Lower lobe of right lung (tissue), 2 donors: ENCODE data around the gene HINFP. TPM values are rescaled to one million over a fixed set of nuclear protein-coding genes. Genes with fewer than 3 reads are reported as not detected.

ENCODE experiments used
- ATAC-seq, 2 donors: fragments of 200-7000 bp; cut with Tn5 transposase; one replicate each; pipeline ENCODE4 v1.9.1; 2020 to 2022; ENCODE audit warnings: mild to moderate bottlenecking in 2 of 2, moderate library complexity in 2 of 2
- DNase-seq: peaks from one replicate; pipeline ENCODE4 v3.0.0-alpha.2; 2020
- H3K27ac ChIP-seq: fragments of 200-600 bp; one replicate; pipeline ENCODE4 v1.8.0; 2022
- H3K27me3 ChIP-seq: fragments of 200-600 bp; one replicate; pipeline ENCODE4 v1.8.0; 2022; ENCODE audit warnings: low read depth
- H3K36me3 ChIP-seq: fragments of 200-600 bp; one replicate; pipeline ENCODE4 v1.8.0; 2022; ENCODE audit warnings: mild to moderate bottlenecking
- H3K4me1 ChIP-seq: fragments of 200-600 bp; one replicate; pipeline ENCODE4 v1.8.0; 2022
- H3K4me3 ChIP-seq: fragments of 200-600 bp; one replicate; pipeline ENCODE4 v1.8.0; 2022; ENCODE audit warnings: mild to moderate bottlenecking
- H3K9me3 ChIP-seq: fragments of 200-600 bp; one replicate; pipeline ENCODE4 v1.8.0; 2022
- intact Hi-C: fragments of 100-400 bp; cut with DNase I; formaldehyde crosslinking; loops from one replicate; pipeline ENCODE4 v1.11.0; 2022
- total RNA-seq: library from RNA; stranded (reverse); fragmentation: NEBNext Ultra II Directional; extraction: Animal tissue kit (Norgen Biotek cat#: 25700); gene quantifications from one replicate; pipeline ENCODE4 v1.2.1, GENCODE V29; 2021
- TF ChIP-seq, protein P1 (sequence below): fragments of 200-600 bp; IDR thresholded peaks from one replicate; pipeline ENCODE4 v1.8.0; 2022; ENCODE audit warnings: antibody characterized with exemption, mild to moderate bottlenecking
- donor health status: DM: no; HTN: yes; CAD: no; lungs with severe emphysema.

Gene HINFP
- total RNA-seq, 1 donor from 2014 or later, result 31.0 TPM

GRCh38 chr11:119120639-119121007 lies 757 bp upstream of the HINFP start:
- Histone ChIP-seq H3K27me3 (no peaks in the 10 kb centered on the region), H3K27ac (peak overlapping the region; percentile 83), H3K36me3 (peaks cover 31% of the 10 kb centered on the region), H3K9me3 (no peaks in the 10 kb centered on the region), H3K4me1 (peaks cover 16% of the 10 kb centered on the region), H3K4me3 (peak overlapping the region; percentile 93)
- TF ChIP-seq, protein P1, sequence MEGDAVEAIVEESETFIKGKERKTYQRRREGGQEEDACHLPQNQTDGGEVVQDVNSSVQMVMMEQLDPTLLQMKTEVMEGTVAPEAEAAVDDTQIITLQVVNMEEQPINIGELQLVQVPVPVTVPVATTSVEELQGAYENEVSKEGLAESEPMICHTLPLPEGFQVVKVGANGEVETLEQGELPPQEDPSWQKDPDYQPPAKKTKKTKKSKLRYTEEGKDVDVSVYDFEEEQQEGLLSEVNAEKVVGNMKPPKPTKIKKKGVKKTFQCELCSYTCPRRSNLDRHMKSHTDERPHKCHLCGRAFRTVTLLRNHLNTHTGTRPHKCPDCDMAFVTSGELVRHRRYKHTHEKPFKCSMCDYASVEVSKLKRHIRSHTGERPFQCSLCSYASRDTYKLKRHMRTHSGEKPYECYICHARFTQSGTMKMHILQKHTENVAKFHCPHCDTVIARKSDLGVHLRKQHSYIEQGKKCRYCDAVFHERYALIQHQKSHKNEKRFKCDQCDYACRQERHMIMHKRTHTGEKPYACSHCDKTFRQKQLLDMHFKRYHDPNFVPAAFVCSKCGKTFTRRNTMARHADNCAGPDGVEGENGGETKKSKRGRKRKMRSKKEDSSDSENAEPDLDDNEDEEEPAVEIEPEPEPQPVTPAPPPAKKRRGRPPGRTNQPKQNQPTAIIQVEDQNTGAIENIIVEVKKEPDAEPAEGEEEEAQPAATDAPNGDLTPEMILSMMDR, result no peak
- DNase-seq, result no peak
- intact Hi-C loops, result no loop called here
- ATAC-seq, result no peak

DNA sequence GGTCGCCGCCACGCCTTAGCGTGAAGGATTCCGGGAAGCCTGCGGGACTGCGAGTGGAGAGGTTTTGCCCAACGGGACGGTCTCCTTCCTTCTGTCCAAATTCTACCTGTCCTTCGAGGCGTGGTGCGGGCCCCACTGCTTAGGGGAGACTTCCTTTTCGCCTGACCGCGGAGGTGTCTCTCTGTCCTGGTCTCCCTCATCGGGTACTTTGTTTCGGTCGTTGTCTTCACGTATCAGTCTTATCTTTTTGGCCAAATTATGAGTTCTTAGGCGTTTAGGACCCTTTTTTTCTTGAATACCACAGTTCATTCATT lies 388 bp downstream of the HINFP start:
- H3K36me3 ChIP-seq, result peaks cover 27% of the 10 kb centered on the region
- peaks cover 16% of the 10 kb centered on the region for H3K4me1 ChIP-seq
- ATAC-seq (no peak), DNase-seq (no peak)
- peak overlapping the region; percentile 93 for H3K4me3 ChIP-seq
- peak overlapping the region; percentile 80 for H3K27ac ChIP-seq
- TF ChIP-seq, protein P1, result no peak
- H3K27me3 ChIP-seq, result no peaks in the 10 kb centered on the region
- intact Hi-C loops, result no loop called here
- H3K9me3 ChIP-seq, result no peaks in the 10 kb centered on the region

GRCh38 chr11:119125821-119126220 lies 4.4 kb downstream of the HINFP start:
- no peak for DNase-seq
- no peak overlapping the region for H3K4me3 ChIP-seq
- H3K4me1 ChIP-seq, result peaks cover 11% of the 10 kb centered on the region
- H3K27me3 ChIP-seq, result no peaks in the 10 kb centered on the region
- H3K9me3 ChIP-seq, result no peaks in the 10 kb centered on the region
- TF ChIP-seq, protein P1, result no peak
- no peak overlapping the region for H3K27ac ChIP-seq
- intact Hi-C loops, result no loop called here
- peaks cover 60% of the 10 kb centered on the region for H3K36me3 ChIP-seq
- ATAC-seq, result no peak

GRCh38 chr11:119126675-119127268 lies 5.4 kb downstream of the HINFP start:
- TF ChIP-seq, protein P1, result no peak
- DNase-seq, result no peak
- peaks cover 70% of the 10 kb centered on the region for H3K36me3 ChIP-seq
- H3K27ac ChIP-seq, result no peak overlapping the region
- H3K9me3 ChIP-seq, result no peaks in the 10 kb centered on the region
- H3K27me3 ChIP-seq, result no peaks in the 10 kb centered on the region
- no peak for ATAC-seq
- H3K4me1 ChIP-seq, result peaks cover 10% of the 10 kb centered on the region
- intact Hi-C loops, result no loop called here
- no peak overlapping the region for H3K4me3 ChIP-seq

GRCh38 chr11:119130662-119131061 lies 9.3 kb downstream of the HINFP start:
- no peaks in the 10 kb centered on the region for H3K4me1 ChIP-seq
- no peak for DNase-seq
- TF ChIP-seq, protein P1, result no peak
- ATAC-seq, result no peak
- no peaks in the 10 kb centered on the region for H3K9me3 ChIP-seq
- H3K27me3 ChIP-seq, result no peaks in the 10 kb centered on the region
- intact Hi-C loops, result no loop called here
- no peak overlapping the region for H3K27ac ChIP-seq
- no peak overlapping the region for H3K4me3 ChIP-seq
- peaks cover 88% of the 10 kb centered on the region for H3K36me3 ChIP-seq
